Measurements from ENCODE around the gene OR5K1.

The OR5K1 gene

GRCh38 chr3:98513736-98514135 lies 50.7 kb downstream of the OR5K1 start:
- in situ Hi-C loops (cut with MboI; ENCODE audit: low sequenced_read_pairs) = no loop called here

DNA sequence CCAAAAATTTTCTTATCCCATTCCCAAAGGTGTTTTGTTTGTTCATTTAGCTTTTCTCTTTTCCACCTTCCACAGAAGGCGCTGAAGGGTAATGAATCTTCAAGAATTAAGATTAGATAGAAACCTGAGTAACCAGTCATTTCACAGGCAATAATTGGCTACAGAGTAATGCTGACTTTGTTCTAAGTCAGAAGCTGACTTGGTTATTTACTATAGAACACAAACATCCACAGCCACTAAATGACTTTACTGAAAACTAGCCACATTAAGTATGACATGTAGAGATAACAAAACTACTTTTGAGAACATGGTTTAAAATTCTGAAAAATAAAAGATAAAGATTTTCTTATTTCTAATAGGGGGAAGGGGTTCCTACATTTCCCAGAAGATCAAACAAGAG lies 51.9 kb downstream of the OR5K1 start:
- in situ Hi-C loops (cut with MboI; ENCODE audit: low sequenced_read_pairs) = no loop called here

- in situ Hi-C loops (cut with MboI; ENCODE audit: low sequenced_read_pairs) = no loop called here
Measured at GRCh38 chr3:98518816-98519215, 55.8 kb downstream of the OR5K1 start.

DNA sequence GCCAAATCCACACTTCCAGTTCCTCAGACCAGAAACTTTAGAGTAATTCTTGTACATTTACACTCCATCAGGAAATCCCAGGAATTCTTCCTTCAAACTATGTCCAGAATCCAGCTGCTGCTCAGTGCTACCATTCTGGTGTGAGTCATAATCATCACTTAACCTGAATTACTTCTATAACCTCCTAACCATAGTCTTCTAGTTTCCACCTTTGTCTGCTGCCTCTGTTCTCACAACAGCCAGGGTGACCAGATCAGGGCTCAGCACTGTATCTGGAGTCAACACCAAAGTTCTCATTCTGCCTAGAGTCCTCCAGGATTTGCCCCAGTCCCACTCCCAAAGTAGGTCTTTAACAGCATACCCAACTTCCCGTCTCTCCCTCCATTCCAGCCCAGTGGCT lies 56.4 kb downstream of the OR5K1 start:
- in situ Hi-C loops (cut with MboI; ENCODE audit: low sequenced_read_pairs) = no loop called here

DNA sequence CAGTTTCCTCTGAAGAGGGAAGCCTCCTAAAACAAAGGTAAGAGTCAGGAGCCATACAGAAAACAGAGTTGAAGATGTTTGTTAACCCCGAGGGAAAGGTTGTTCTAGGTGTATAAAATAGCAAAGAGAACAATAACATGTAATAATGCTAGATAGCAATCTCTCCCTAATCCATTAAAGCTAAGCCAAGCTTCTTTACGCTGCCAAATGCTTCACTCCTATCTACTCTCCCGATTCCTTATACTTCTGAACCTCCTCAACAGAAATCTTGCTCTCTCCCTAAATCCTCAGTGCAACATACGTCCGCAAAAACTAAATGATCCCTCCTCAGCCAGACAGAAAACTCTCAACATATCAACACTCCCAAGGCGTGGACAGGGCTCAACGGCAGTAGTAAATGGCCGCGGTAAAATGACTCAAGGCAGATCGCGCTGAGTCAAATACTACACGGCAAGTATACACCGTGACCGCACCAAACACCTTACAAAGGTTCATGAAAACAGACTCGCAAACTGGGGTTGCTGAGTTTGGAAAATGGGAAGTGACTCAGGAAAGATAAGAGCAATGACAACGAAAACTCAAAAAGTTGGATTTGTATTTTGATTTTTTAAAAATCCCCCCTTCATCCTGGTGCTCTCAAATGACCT lies 59.0 kb downstream of the OR5K1 start:
- in situ Hi-C loops (cut with MboI; ENCODE audit: low sequenced_read_pairs) = no loop called here
